ENCODE results near the gene EPHA3.

The EPHA3 gene

DNA sequence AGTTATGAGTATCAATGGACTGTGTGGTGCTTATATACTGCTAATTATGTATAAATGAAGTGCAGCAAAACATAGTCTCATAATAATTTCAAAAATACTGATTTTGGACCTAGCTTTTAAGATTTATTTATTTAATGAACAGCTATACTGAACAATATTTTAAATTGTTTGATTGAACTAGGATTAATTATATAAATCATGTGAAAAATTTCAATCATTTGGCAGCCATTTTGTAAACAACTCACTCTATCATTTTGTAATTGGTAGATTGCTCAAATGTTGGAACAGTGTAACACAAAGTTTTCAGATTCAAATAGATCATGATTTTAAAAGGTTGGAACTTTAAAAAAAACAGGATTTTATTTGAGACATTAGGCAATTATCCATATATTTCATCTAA is 47.0 kb downstream of the EPHA3 start:
- DNase-seq: no peak

DNA sequence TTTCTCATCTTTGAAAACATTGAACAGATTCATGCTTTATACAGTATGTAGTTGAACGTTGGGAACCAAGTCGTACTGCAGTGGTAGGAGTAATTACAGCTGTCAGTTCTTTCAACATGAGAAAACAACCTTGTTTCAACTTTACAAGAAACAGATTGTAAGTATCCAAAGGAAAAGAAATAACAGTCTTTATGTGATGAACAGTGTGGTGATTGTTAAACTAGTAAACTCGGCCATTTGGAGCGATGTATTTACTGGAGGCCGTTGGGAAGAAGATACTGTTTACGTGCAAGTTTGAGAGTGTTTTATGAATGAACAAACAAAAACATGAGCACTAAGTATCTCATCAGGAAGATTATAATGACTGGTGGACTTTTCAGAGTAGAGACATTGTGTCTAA is 48.4 kb downstream of the EPHA3 start:
- no peak for DNase-seq

- DNase-seq: no peak
These were observed 50.2 kb downstream of the EPHA3 start for GRCh38 chr3:89157575-89157974.

DNA sequence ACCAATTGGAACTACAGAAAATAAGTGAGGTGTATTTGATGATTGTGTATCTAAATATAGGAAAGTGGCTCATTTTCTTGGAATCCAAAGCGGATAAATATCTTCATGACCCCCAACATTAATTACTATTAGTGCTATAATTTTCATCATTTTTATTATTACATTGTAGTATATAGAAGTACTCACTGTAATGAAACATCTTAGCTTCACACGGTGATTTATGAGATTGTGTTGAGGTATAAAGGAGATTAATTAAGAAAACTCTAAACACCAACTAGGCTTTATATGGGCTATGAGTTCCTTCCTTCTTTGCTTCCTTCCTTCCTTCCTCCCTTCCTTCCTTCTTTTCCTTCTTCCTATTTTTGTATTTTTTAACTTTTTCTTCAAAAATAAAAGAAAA is 52.2 kb downstream of the EPHA3 start:
- DNase-seq: no peak

DNA sequence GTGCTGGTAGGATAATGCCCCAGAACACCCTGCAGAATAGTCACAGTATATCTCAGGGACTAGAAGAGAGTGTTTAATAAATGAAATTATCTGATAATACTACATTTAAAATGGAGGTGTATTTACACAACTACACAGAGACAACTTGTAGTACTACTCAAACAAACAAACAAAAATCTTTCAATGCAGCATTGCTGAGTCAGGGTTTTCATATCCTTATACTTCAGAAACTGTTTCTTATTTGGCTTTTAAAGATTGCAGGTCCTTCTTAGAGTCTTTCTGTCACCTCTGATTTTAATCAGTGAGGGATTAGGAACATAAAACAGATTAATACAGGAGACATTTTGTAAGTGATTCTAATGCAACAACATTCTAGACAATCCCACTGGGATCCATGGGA is 57.4 kb downstream of the EPHA3 start:
- no peak for DNase-seq

DNA sequence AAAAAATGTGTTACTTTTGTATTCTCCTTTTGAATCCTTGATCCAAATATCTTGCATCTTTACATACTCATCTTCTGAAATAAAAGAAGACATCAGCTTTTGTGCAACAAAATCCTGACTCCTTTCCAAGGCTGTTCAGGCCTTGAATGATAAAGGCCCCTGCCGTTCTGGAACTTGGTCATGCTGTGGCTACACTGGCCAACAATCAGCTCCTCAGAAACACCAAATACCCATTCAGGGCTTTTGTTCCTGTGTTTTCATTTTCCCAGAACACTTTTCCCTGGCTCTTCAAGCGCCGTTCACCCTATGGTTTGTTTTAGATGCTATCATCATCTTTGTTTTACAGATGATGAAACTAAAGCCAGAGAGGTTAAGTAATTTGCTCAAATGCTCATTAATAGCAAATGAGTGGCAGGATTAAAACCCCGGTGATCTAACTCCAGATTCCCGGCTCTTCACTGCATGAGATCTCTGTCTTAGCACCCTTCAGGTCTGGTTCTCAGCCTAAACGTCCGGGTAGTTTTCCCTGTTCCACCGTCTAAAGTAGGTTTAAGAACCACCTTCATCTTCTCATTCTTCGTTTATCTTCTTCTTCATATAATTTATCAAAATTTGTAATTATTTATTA is 58.3 kb downstream of the EPHA3 start:
- no peak for DNase-seq

DNA sequence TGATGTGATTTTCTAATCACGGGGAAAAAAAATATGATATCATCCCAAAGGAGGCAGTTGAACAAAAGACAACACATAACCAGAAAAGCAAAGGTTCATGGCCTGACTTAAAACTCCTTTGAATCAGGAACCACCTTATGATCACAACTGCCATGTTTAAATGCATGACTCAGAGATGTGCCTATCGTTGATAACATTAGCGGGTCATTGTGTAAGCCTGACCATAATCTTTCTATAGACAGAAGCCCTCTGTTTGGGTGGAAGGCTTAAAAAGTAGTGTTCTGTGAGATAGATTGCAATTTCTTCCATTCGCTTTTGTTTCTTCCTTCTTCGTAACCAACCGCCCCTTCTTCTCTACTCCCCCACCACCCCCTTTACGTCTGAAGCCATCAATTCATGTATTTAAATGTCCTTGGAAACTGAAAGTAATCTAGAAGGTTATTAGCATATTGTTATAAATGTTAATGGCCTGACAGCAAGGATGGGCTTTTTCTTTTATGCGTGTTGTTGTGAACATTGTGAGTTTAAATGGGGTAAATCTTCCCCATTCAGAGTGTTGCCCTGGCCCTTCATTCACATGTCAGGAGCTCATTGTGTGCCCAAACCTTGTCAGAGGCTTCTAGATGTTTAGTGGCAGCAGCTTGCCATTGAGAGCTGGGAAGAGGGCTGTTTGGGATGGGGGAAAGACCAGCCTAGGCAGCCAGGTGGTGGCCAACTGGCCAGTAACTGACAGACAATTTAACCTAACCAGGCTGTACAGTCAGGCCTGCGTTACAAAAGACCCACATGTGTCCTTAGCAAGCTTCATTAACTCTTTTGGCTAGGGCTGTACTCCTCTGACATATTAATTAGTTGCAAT is 64.5 kb downstream of the EPHA3 start:
- DNase-seq: no peak

- no peak for DNase-seq
These were observed 66.1 kb downstream of the EPHA3 start for GRCh38 chr3:89173546-89173945.

- no peak for DNase-seq
These were observed 72.1 kb downstream of the EPHA3 start for GRCh38 chr3:89179355-89180001.

GRCh38 chr3:89180334-89180733 is 72.9 kb downstream of the EPHA3 start:
- no peak for DNase-seq

GRCh38 chr3:89182056-89182455 is 74.6 kb downstream of the EPHA3 start:
- DNase-seq: no peak

- DNase-seq: no peak
These were observed 77.0 kb downstream of the EPHA3 start for GRCh38 chr3:89184151-89184995.

GRCh38 chr3:89186456-89186855 is 79.0 kb downstream of the EPHA3 start:
- no peak for DNase-seq

- no peak for DNase-seq
These were observed 91.2 kb downstream of the EPHA3 start for GRCh38 chr3:89198591-89198990.

DNA sequence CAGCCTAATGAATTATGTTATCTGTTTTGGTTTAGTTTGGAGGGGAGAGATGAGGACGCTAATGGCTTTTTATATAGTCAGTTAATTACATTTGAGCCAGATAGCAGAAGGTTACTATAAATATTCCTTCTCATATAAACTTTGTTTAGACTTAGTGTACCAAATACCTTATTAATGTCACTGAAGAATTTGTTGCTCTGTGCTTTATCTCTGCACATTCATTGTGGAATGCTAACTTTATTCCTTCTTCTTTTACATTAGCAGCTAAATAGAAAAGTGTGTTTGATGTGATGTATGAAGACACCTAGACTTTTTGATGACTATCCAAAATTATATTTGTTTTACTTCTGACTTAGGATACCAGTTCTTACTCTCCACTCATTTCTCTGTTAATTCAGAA is 105.2 kb downstream of the EPHA3 start:
- DNase-seq: no peak

- DNase-seq: no peak
These were observed 108.8 kb downstream of the EPHA3 start for GRCh38 chr3:89216016-89216739.

DNA sequence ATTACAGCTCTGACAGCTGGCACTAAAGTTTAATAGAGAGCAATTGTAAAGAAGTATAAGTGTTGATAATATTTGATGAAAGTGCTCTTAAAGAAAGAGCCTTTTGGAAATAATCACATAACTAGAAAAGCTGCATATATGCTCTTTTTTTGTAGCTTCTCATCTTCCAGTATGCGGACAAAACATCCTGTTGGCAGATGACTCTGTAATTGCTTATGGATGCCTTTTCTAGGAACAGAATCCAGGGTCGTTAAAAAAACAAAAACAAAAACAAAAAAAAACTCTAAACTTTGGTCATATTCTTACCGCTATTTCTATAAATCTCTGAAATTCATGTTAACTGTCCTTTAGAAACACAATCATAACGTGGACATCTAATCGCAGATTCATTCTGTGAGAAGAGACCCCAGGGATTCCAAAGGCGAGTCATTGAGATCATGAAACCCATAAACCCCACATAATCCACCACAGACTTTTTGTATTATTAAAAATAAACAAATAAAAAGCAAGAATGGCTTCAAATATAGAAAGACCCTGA is 109.8 kb downstream of the EPHA3 start:
- DNase-seq: no peak

DNA sequence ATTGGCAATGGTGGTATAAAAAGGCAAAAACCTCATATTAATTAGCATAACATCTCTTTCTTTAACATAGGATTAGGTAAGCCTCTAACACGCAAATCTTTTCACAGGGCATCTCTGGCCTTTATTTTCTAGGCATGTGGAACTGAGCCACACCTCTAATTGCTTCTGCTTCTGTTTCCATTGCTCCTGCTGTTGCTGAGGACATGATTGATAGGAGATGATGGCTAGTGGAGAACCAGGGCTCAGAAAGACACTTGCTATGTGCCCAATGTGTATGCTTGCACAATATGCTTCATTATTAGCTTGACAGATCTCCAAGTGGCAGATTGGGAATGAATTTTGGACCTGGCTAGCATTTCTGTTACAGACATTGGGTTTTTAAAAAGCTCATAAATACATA is 114.5 kb downstream of the EPHA3 start:
- no peak for DNase-seq

DNA sequence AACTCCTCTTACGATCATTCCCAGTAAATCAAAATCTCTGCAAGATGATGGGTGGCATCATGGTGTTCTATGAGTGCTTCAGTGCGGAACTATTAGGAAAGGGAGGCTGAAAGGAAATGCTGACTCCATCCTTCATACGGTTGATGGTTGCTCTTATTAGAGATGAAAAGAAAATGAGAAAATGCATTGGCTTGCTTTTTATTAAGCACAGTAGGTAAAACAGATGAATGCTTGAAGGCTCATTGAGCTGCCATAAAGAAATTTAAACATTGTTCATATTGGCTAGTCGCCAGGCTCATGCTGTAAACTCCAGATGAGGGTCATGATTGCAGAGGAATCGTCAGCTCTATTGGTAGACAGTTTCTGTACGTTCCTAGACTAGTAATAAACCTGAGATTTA is 115.8 kb downstream of the EPHA3 start:
- no peak for DNase-seq

DNA sequence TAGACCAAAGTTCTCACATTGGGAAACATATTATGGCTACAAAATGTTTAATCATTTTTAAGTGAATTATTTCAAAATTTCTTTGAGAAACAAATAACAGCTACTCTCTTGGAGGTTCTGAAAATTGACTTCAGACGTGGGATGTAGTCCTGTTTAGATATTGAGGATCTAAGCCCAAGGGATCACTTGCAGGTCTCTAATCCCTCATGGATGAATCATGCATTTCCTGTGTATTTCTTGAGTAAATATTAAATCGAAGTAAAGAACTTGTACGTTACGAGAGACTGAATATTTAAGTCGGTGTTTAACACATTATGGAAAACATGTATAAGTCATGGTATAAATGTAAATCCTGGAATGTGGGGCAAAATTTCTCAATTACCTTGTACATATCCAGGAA is 119.8 kb downstream of the EPHA3 start:
- no peak for DNase-seq

DNA sequence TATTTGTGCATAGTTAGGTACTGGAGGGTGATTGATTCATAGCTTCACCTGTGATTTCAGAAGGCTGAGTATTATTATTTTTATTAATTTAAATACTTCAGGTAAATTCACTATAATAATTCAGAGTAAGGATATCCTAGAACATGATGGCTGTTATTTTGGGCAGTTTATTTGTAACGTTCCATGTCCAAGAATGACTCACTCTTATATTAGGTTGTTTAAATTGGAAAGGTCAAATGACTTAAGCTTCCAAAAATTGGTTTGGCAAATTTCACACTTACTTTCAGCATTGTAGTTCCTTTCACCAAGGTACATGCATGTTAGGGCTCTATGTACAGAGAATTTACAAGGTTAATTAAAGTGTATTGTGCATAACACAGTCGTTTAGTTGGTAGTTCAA is 120.2 kb downstream of the EPHA3 start:
- no peak for DNase-seq

DNA sequence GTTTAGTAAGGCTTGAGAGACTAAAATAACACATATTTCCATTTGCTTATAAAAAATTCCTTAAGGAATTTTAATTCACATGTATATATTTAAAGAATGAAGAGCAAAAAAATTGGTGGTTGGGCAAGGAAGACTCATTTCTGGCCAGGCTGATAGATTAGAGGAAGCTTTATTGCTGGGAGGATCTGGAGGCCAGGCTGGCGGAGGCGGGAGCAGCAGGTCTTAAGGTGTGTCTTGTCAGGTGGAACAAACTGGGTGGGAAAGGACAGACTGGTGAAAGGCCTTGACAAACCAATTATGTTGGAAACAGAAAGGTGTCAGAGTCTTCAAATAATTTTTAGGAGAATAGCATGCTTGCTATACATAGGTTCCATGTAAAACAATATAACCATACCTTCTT is 124.7 kb downstream of the EPHA3 start:
- no peak for DNase-seq
